ENCODE results near the gene PPM1A. TPM values are rescaled to one million over a fixed set of nuclear protein-coding genes. Genes with fewer than 3 reads are reported as not detected.

The PPM1A gene
- total RNA-seq, 2 experiments from 2014 or later = 30.4 to 41.5 TPM

DNA sequence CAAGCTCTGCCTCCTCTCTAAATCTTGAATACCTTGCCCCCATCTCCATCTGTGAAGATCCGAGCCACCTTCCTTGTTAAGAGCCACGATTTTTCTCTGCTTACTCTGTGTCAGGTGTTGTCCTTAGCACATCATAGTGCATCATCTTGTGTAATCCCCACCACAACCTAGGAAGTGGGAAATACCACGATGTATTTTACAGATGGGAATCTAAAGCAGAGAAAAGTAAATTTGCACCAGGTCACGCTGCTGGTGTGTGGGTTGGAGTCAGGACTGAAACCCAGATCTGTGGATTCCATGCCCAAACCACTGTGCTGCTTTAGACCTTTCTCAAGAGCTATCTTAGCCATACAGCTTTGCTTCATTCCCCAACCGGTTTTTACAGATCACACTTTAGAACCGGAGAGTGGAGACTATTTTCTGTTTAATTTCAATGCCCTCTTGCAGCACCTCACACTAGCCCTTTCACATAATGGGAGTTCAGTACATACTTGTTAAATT, 94.6 kb downstream of the PPM1A start:
- Mint-ChIP-seq H3K9me3 (ENCODE audit: low read depth) (no peaks in the 10 kb centered on the region), H3K27ac (no peak overlapping the region), H3K36me3 (ENCODE audit: low read depth) (no peaks in the 10 kb centered on the region), H3K4me3 (no peak overlapping the region), H3K27me3 (peaks cover 5% of the 10 kb centered on the region), H3K4me1 (no peaks in the 10 kb centered on the region)
- DNase-seq (no peak), ATAC-seq (no peak)
- intact Hi-C loops (cut with DNase I, micrococcal nuclease) = loop anchor here in 1 of 2 experiments (10.0 kb wide), 1 partner anchor 681 kb away; no protein-coding TSS in a partner anchor
- POLR2A ChIA-PET = no interaction called here
- CTCF ChIA-PET = interaction anchor here (1.0 kb wide), 2 partner anchors 16 to 218 kb away, joined by 3 to 4 read pairs; no protein-coding TSS in a partner anchor

- DNase-seq (no peak), ATAC-seq (no peak)
- H3K4me1 Mint-ChIP-seq = no peaks in the 10 kb centered on the region
- no peak overlapping the region for H3K4me3 Mint-ChIP-seq
- peaks cover 3% of the 10 kb centered on the region for H3K27me3 Mint-ChIP-seq
- no peaks in the 10 kb centered on the region for H3K9me3 Mint-ChIP-seq (ENCODE audit: low read depth)
- no peak overlapping the region for H3K27ac Mint-ChIP-seq
- no peaks in the 10 kb centered on the region for H3K36me3 Mint-ChIP-seq (ENCODE audit: low read depth)
- ChIA-PET CTCF (interaction anchor here (1.3 to 1.6 kb wide), 2 partner anchors 9 to 13 kb away, joined by 4 to 6 read pairs; no protein-coding TSS in a partner anchor), POLR2A (no interaction called here)
- intact Hi-C loops (cut with DNase I, micrococcal nuclease) = loop anchor here (5.0 to 10.0 kb wide), 2 partner anchors 680 to 908 kb away; no protein-coding TSS in a partner anchor
Measured at GRCh38 chr14:60344751-60345150, 95.7 kb downstream of the PPM1A start.

DNA sequence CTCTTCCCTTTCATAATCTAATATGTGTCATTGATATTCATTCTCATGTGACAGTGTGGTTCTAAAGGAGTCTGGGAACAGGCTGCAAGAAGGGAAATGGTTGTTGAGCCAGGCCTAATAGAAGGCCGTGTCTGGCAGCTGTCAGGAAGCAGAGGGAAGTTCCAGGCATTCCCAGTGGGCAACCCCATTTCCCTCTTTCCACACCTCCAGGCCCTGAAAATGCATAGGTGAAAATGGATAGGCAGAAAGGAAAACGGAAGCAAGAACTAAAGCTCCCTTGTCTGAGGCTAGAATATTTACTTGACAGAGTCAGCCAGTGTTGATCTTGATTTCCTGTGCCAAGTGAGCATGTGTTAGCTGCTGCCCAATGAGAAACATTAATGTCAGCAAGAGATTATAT, 97.7 kb downstream of the PPM1A start:
- H3K4me1 Mint-ChIP-seq = no peaks in the 10 kb centered on the region
- intact Hi-C loops (cut with DNase I, micrococcal nuclease) = loop anchor here (5.0 to 10.0 kb wide), 2 partner anchors 678 to 906 kb away; no protein-coding TSS in a partner anchor
- CTCF ChIA-PET = interaction anchor here (1.4 to 1.9 kb wide), 3 partner anchors 15 to 195 kb away, joined by 3 to 10 read pairs (median 6); no protein-coding TSS in a partner anchor
- H3K27me3 Mint-ChIP-seq = no peaks in the 10 kb centered on the region
- H3K36me3 Mint-ChIP-seq (ENCODE audit: low read depth) = no peaks in the 10 kb centered on the region
- H3K4me3 Mint-ChIP-seq = no peak overlapping the region
- no peaks in the 10 kb centered on the region for H3K9me3 Mint-ChIP-seq (ENCODE audit: low read depth)
- POLR2A ChIA-PET = no interaction called here
- ATAC-seq (no peak), DNase-seq (no peak)
- H3K27ac Mint-ChIP-seq = no peak overlapping the region

DNA sequence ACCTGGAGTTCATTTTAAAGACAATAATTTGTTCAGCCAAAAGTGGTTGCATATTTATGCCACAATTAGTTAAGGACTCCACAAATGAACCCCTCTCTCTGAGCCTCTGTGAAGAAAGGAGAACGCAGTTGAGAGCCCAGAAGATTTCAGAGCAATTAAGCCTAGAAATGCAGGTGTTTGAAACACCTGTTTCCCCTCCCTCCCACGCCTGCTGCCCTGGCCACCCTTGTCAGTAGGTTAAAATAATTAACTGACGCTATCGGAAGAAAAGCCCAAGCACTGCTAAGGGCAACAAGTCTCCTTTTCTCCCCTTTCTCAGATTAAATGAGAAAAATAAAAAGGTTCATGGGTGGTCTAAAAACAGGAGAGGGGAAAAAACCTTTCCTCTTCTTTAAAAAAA, 99.2 kb downstream of the PPM1A start:
- no peaks in the 10 kb centered on the region for H3K27me3 Mint-ChIP-seq
- CTCF ChIA-PET = interaction anchor here (0.6 to 3.0 kb wide), 5 partner anchors 10 to 906 kb away, joined by 3 to 24 read pairs (median 6); no protein-coding TSS in a partner anchor

More for the DNA sequence above, 99.2 kb downstream of the PPM1A start:
- Mint-ChIP-seq H3K4me3 (no peak overlapping the region), H3K36me3 (ENCODE audit: low read depth) (no peaks in the 10 kb centered on the region), H3K27ac (no peak overlapping the region), H3K4me1 (no peaks in the 10 kb centered on the region), H3K9me3 (ENCODE audit: low read depth) (no peaks in the 10 kb centered on the region)
- POLR2A ChIA-PET = no interaction called here
- intact Hi-C loops (cut with DNase I, micrococcal nuclease) = loop anchor here (5.0 to 10.0 kb wide), 2 partner anchors 677 to 904 kb away; no protein-coding TSS in a partner anchor
- ATAC-seq (no peak), DNase-seq (no peak)

Other genes starting within 250 kb of the PPM1A start
- 10 to 100 TPM; 27.0 to 27.6 TPM for gene PCNX4, start 157.3 kb upstream of the PPM1A start, total RNA-seq
- gene DHRS7, start 83.8 kb upstream of the PPM1A start, total RNA-seq = 10 to 100 TPM; 27.9 to 46.3 TPM
- not detected for gene C14orf39, start 236.8 kb downstream of the PPM1A start, total RNA-seq